Measurements from ENCODE around the gene TRIM67.

DNA sequence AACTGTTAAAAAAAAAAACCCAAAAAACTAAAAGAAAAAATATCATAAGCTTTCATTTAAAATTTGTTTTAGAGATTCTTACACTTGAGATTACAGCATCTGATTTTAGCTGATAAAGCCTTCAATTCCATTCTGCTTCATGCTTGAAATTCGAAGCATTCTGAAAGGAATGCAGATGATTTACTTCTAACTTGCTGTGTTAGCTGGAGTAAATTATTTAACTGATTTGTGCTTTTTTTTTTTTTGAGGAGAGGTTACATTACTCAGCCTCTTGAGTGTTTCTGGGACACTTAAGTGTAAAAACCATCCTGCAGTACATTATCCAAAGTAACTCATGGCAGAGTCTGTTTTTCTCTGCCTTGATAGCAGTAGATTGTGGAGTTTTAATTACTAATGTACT is 4.5 kb upstream of the TRIM67 start:
- no peak for TF ChIP-seq POLR2AphosphoS5 (IDR thresholded peaks at IDR 0.05)
- TF ChIP-seq CTCF (IDR thresholded peaks at IDR 0.05), result no peak
- no peak for TF ChIP-seq POLR2A (IDR thresholded peaks at IDR 0.05)
- TF ChIP-seq EP300 (IDR thresholded peaks at IDR 0.05), result no peak
